NCI-H82 treated with DMSO at 0.1 percent for 48 hours (cell line): ENCODE data around the gene ITPK1.

Experiments
- DNase-seq: peaks from one replicate; lab custom pipeline; 2025; ENCODE audit not compliant: unreplicated experiment; lab: John Stamatoyannopoulos, UW

Gene ITPK1

DNA sequence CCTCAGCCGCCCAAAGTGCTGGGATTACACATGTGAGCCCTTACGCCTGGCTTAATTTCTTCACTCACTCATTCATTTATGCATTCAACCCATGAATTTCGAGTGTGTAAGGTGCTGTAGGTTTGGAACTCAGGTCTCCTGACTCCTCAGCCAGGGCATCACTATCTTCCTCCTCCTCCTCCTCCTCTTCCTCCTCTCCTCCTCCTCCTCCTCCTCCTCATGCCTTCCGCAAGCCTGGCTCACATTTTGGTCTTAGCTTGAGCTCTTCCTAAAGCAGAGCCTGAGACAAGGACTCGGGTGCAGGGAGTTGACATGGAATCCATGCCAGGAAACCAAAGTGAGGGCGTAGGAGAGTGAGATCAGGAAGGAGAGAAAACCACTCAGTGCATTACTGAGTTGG, 213.5 kb downstream of the ITPK1 start:
- no peak for DNase-seq

- DNase-seq = no peak
These were observed 215.1 kb downstream of the ITPK1 start for GRCh38 chr14:92900660-92901059.

DNA sequence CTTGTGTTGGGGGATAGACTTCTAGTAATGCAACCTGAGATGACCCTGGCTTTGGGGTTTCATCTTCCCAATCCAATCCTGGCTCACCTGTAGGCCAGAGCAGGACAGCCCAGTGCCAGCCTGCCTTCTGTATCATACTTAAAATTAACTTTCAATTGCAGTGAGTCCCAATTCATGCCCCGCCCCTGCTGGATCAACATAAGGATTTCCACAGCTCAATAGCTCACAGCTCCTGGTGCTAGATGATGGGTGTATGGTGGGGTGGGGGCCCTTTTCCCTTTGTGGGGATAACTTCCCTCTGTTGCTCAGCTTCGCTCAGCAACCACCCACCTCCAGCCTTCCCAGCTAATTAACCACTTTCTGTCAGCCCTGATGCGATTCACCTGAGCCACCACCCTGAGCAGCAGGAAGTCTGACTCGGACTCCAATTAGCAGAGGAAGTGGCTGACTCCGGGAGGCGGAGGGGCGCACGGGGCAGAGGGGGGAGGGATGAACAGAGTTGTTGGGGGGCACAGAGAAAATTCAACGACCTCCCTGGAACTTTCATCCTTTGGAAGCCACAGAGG, 217.1 kb downstream of the ITPK1 start:
- no peak for DNase-seq

DNA sequence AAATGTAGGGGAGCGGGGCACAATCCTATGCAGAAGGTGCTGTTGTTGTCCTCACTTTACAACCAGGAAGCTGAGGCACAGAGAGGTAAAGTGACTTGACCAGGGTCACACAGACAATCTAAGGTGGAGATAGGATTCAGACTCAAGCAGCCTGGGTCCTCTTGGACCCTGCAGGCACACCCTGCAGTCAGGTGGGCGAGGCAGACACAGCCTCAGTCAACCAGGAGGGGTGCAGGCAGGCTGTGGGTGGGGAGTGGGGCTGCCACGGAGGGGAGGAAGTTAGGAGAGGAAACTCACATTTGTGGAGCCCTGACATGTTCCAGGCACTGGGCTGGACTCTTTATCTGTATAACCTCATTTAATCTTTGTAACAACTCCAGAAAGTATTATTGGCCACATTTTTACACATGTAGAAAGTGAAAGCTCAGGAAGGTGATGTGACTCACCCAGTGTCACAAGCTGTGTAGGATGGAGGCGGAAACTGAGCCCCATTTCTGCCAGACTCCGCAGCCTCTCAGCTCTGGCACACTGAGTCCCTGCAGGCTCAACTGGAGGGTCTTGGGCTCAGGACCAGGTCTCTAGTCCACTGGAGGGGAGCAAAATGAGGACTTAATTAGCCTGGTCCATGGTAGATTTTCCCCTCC, 217.7 kb downstream of the ITPK1 start:
- DNase-seq = no peak

GRCh38 chr14:92895352-92895878, 220.3 kb downstream of the ITPK1 start:
- DNase-seq = no peak

- no peak for DNase-seq
These were observed 223.1 kb downstream of the ITPK1 start for GRCh38 chr14:92892589-92892988.

DNA sequence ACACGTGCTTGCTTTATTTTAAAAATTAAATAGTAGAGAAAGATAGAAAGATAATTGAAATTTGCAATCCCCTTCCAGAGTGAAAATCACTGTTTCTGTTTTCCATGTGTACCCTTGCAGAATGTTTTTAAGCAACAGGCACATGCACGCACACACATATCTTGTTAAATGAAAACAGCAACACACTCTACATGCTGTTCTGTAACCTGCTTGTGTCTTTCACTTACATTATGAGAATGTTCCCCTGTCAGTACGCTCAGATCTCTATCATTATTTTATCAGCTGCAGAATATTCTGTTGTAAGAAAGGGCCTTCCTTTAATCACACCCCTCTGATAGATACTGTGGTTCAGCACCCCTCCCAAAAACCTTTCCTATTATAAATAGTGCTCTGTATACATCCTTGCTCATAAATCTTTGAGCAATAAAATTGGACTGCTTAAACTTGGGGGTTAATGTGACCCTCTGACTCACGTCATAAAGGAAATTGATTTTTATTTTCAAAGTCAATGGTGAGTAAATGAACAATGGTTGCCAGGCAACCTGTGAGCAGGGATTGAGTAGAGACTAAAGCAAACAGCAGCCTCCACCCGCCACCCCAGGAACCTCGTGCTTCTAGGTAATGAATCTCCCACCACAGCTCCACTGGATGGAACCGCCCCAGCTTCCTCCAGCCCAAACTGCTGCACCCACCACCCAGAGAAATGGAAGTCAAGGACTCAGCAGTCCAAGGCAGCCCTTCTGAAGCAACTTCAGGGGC, 224.7 kb downstream of the ITPK1 start:
- DNase-seq = no peak

- no peak for DNase-seq
These were observed 226.8 kb downstream of the ITPK1 start for GRCh38 chr14:92888896-92889295.

- DNase-seq = no peak
These were observed 228.6 kb downstream of the ITPK1 start for GRCh38 chr14:92887157-92887556.
